K562 (cell line): ENCODE data around the gene RNPEP. TPM values are rescaled to one million over a fixed set of nuclear protein-coding genes. Genes with fewer than 3 reads are reported as not detected.
"Not testable (repeated sequence)": the region's sequence is repeated elsewhere in the genome, so short reads cannot be mapped to it uniquely, and the experiment has no call there.

Source experiments
- ATAC-seq: fragments of 200-7000 bp; cut with Tn5 transposase; 3 replicates; pipeline ENCODE4 v1.9.1; 2020; ENCODE audit warnings: moderate library complexity
- BruUV-seq: library from RNA; stranded (reverse); fragments of 400-500 nt; replicated peaks from 2 replicates; lab custom pipeline; 2021; lab: Mats Ljungman, UMichigan
- CTCF ChIA-PET: fragments of 300-600 bp; formaldehyde crosslinking; extraction: SDS; loops from one replicate; lab custom pipeline; 2021; ENCODE audit warnings: low intra/inter-chr PET ratio; lab: Yijun Ruan, JAX
- POLR2A ChIA-PET: fragments of 300-600, 350-650 bp; sonication (Branson Sonifier 250); formaldehyde crosslinking; extraction: SDS; loops from one replicate; lab custom pipeline; 2021; ENCODE audit warnings: antibody characterized with exemption, inconsistent platforms; lab: Yijun Ruan, JAX
- DNase-seq, 4 experiments: peaks; one replicate each; pipeline versions ENCODE4 v3.0.0 to v3.0.0-alpha.2; 2011 to 2018; ENCODE audit warnings: low spot score in 3 of 4, mixed read lengths in 3 of 4; ENCODE audit errors: extremely low read depth in 1 of 4
- FAIRE-seq: peaks from 2 replicates; lab custom pipeline; 2011; peaks lifted over from hg19 to GRCh38; lab: Jason Lieb, UNC
- H2AFZ ChIP-seq: 2 replicates; pipeline ENCODE4 v1.6.0; 2011; ENCODE audit warnings: low read depth, low read length, control low read depth, inconsistent platforms
- H3K27ac ChIP-seq: fragments of 200-600 bp; 3 replicates; pipeline ENCODE4 v1.8.0; 2011; ENCODE audit warnings: low read depth, mild to moderate bottlenecking, control low read depth, inconsistent platforms, low read length, moderate library complexity, mixed read lengths; ENCODE audit errors: extremely low read depth
- H3K27me3 ChIP-seq, 2 experiments: fragments of 300-600 bp in 1 of 2; 2 replicates in 1 of 2; 3 replicates in 1 of 2; pipeline versions ENCODE4 v1.6.0 to v1.8.0; 2011; ENCODE audit warnings: inconsistent platforms in 2 of 2, low read length in 2 of 2, mild to moderate bottlenecking in 1 of 2, mixed read lengths in 1 of 2, moderate library complexity in 1 of 2; ENCODE audit not compliant: control insufficient read depth in 2 of 2, insufficient read depth in 2 of 2
- H3K36me3 ChIP-seq: fragments of 300-600 bp; 3 replicates; pipeline ENCODE4 v1.8.0; 2011; ENCODE audit warnings: mild to moderate bottlenecking, low read length, inconsistent platforms; ENCODE audit not compliant: control insufficient read depth, insufficient read depth
- H3K4me1 ChIP-seq, 2 experiments: fragments of 200-600 bp in 1 of 2; replicated peaks in 1 of 2; 2 replicates in 1 of 2; 3 replicates in 1 of 2; pipeline versions ENCODE4 v1.5.1 to v1.8.0; 2011; ENCODE audit warnings: inconsistent platforms in 2 of 2, low read length in 2 of 2, mild to moderate bottlenecking in 1 of 2, mixed read lengths in 1 of 2, moderate library complexity in 1 of 2; ENCODE audit not compliant: control insufficient read depth in 2 of 2, insufficient read depth in 2 of 2
- H3K4me2 ChIP-seq: 2 replicates; pipeline ENCODE4 v1.6.1; 2011; ENCODE audit warnings: low read length, control low read depth, inconsistent platforms, mixed read lengths; ENCODE audit not compliant: insufficient read depth
- H3K4me3 ChIP-seq: fragments of 200-600 bp; sonication (generic), shearing (Covaris generic); 2 replicates; pipeline ENCODE4 v1.5.1; 2016; ENCODE audit warnings: control low read depth, inconsistent platforms
- H3K79me2 ChIP-seq: fragments of 200-600 bp; 3 replicates; pipeline ENCODE4 v1.8.0; 2011; ENCODE audit warnings: low read length, inconsistent platforms; ENCODE audit not compliant: control insufficient read depth, insufficient read depth
- H3K9ac ChIP-seq, 2 experiments: 2 replicates each; pipeline versions ENCODE4 v1.6.0 to v1.6.1; 2011; ENCODE audit warnings: low read depth in 2 of 2, low read length in 2 of 2, control low read depth in 1 of 2, inconsistent platforms in 1 of 2, mild to moderate bottlenecking in 1 of 2, mixed read lengths in 1 of 2; ENCODE audit not compliant: insufficient read depth in 1 of 2
- H3K9me1 ChIP-seq: one replicate; pipeline ENCODE4 v1.6.0; 2011; ENCODE audit warnings: inconsistent platforms, mild to moderate bottlenecking, low read length, moderate library complexity; ENCODE audit not compliant: control insufficient read depth, insufficient read depth
- H3K9me3 ChIP-seq: replicated peaks from 2 replicates; pipeline ENCODE4 v1.5.1; 2011; ENCODE audit warnings: low read depth, low read length, inconsistent platforms; ENCODE audit not compliant: control insufficient read depth, insufficient read depth
- H4K20me1 ChIP-seq: replicated peaks from 2 replicates; pipeline ENCODE4 v1.6.1; 2011; ENCODE audit warnings: low read length, inconsistent platforms, mixed read lengths; ENCODE audit not compliant: control insufficient read depth, insufficient read depth
- CBFB ChIP-seq: sonication (generic); formaldehyde crosslinking; IDR thresholded peaks from 2 replicates; pipeline ENCODE4 v1.4.0; 2020; ENCODE audit warnings: mild to moderate bottlenecking, missing genetic modification reagents
- ZNF384 ChIP-seq: IDR thresholded peaks from 2 replicates; pipeline ENCODE4 v1.6.1; 2012; ENCODE audit warnings: low read depth, low read length, improper control_type of control experiment
- WGBS: fragments of 100-300 bp; shearing (Covaris generic); methylation state at CpG from one replicate; pipeline ENCODE4 v1.1.6; 2016; ENCODE audit warnings: low coverage, mixed read lengths; ENCODE audit not compliant: insufficient coverage; ENCODE audit errors: missing lambda C conversion rate; 5-methylcytosine and 5-hydroxymethylcytosine counted together
- in situ Hi-C: fragments of 300-500 bp; cut with MboI; formaldehyde crosslinking; loops from 4 replicates; pipeline ENCODE4 v1.15.0; 2018; ENCODE audit warnings: inconsistent platforms, mixed read lengths
- intact Hi-C: fragments of 100-400 bp; cut with micrococcal nuclease; formaldehyde crosslinking; loops from 2 replicates; pipeline ENCODE4 v1.14.2; 2022
- polyA plus RNA-seq, 8 experiments: library from polyadenylated mRNA; depleted of rRNA in 4 of 8; stranded (reverse) in 5 of 8; unstranded in 3 of 8; fragments of >200 nt; fragmentation: Nextera tagmentation in 2 of 8; fragmentation: Illumina TruSeq in 1 of 8; extraction: Ambion mirVana in 2 of 8; extraction: Trizol in 1 of 8; gene quantifications; 2 replicates each; pipeline versions ENCODE4 v1.2.1 to v1.2.3, GENCODE V29; 2011 to 2014; ENCODE audit warnings: inconsistent platforms in 1 of 8, missing spikeins in 1 of 8
- total RNA-seq, 7 experiments: library from RNA; depleted of rRNA in 6 of 7; stranded (reverse); fragments of >200 nt in 6 of 7; fragmentation: Illumina TruSeq in 2 of 7; extraction: Trizol in 2 of 7; gene quantifications; 2 replicates each; pipeline versions ENCODE4 v1.2.1 to v1.2.3, GENCODE V29; 2011 to 2021; ENCODE audit warnings: low replicate concordance in 1 of 7
- TF ChIP-seq, protein P1 (sequence below): sonication (generic); formaldehyde crosslinking; IDR thresholded peaks from 2 replicates; pipeline ENCODE4 v1.8.1; 2023; ENCODE audit warnings: mild to moderate bottlenecking, missing genetic modification reagents

RNPEP gene
- total and polyA plus RNA-seq, 9 of the 15 experiments (the other 6 are each of a cell fraction or from before 2014, with no cell fraction given): 27.5 to 131 (median 63.4) TPM

DNA sequence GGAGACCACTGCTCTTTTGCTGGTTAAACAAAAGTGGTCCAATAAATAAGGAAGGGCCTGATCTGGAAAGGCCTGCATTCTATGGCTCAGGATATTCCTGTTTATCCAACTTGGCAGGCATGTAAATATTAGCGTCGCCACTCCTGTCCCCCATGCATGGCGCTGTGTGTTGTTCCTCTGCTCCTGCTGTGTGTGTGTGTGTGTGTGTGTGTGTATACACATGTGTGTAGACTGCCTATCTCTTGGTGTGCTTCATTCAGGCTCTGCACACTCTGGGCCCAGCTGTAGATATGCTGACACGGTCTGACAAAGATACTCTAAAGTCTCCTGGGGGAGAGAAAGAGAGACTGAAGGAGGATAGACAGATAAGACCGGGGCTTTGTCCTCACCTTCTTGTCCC, 42.9 kb upstream of the RNPEP start (continued):
- TF ChIP-seq, protein P1, sequence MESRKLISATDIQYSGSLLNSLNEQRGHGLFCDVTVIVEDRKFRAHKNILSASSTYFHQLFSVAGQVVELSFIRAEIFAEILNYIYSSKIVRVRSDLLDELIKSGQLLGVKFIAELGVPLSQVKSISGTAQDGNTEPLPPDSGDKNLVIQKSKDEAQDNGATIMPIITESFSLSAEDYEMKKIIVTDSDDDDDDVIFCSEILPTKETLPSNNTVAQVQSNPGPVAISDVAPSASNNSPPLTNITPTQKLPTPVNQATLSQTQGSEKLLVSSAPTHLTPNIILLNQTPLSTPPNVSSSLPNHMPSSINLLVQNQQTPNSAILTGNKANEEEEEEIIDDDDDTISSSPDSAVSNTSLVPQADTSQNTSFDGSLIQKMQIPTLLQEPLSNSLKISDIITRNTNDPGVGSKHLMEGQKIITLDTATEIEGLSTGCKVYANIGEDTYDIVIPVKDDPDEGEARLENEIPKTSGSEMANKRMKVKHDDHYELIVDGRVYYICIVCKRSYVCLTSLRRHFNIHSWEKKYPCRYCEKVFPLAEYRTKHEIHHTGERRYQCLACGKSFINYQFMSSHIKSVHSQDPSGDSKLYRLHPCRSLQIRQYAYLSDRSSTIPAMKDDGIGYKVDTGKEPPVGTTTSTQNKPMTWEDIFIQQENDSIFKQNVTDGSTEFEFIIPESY (CRISPR knock-in tag): peak; percentile 32; the same call in 1 of the 2 replicates

DNA sequence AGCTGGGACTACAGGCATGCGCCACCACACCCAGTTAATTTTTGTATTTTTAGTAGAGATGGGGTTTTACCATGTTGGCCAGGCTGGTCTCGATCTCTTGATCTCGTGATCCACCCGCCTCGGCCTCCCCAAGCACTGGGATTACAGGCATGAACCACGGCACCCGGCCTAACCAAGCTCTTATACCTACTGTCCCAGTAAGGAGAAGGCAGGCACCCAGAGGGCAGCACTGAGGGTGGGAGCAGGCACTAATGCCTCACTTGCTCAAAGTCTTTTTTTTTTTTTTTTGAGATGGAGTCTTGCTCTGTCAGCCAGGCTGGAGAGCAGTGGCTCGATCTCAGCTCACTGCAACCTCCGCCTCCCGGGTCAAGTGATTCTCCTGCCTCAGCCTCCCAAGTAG, 42.1 kb upstream of the RNPEP start:
- H3K4me3 ChIP-seq, H3K27me3 ChIP-seq, H3K9me3 ChIP-seq, in situ Hi-C loops, H3K79me2 ChIP-seq, DNase-seq, BruUV-seq, FAIRE-seq, H4K20me1 ChIP-seq, H3K9me1 ChIP-seq, H3K4me2 ChIP-seq, ATAC-seq, CTCF ChIA-PET, H3K36me3 ChIP-seq, H3K27ac ChIP-seq, intact Hi-C loops, H2AFZ ChIP-seq, H3K9ac ChIP-seq: not testable (repeated sequence)
- WGBS: 93% methylated on average over 6 of the region's 10 CpGs
- TF ChIP-seq CBFB (CRISPR knock-in tag) (0 out of 2 replicates have a peak, but pooled peaks have one; percentile 27), ZNF384 (0 out of 2 replicates have a peak, but pooled peaks have one; percentile 9)
- peaks cover 30 to 34% of the 10 kb centered on the region in 2 experiments for H3K4me1 ChIP-seq
- POLR2A ChIA-PET: interaction anchor here (0.7 to 2.0 kb wide), 2 partner anchors 14 to 54 kb away, joined by 4 to 5 read pairs; no protein-coding TSS in a partner anchor
